WTC11 (cell line): ENCODE results near the gene GALNT17. TPM values are rescaled to one million over a fixed set of nuclear protein-coding genes. Genes with fewer than 3 reads are reported as not detected.

Experiments used
- ATAC-seq: fragments of 200-7000 bp; cut with Tn5 transposase; 2 replicates; pipeline ENCODE4 v1.10.0; 2021; ENCODE audit warnings: mild to moderate bottlenecking, moderate library complexity
- CTCF ChIA-PET: fragments of 300-600 bp; sonication (Branson Sonifier 250); formaldehyde crosslinking; loops from one replicate; lab custom pipeline; 2021; ENCODE audit warnings: antibody characterized with exemption; lab: Charles Lee
- POLR2A ChIA-PET: fragments of 350-600 bp; sonication (Branson Sonifier 250); formaldehyde crosslinking; loops from one replicate; lab custom pipeline; 2021; ENCODE audit warnings: antibody characterized with exemption; lab: Charles Lee
- DNase-seq: peaks from one replicate; pipeline ENCODE4 v3.0.0; 2021; ENCODE audit warnings: low spot score
- H3K27ac Mint-ChIP-seq: 2 replicates; pipeline ENCODE4 v1.8.0; 2021; ENCODE audit warnings: mixed read lengths
- H3K27me3 Mint-ChIP-seq: 2 replicates; pipeline ENCODE4 v1.8.0; 2021; ENCODE audit warnings: low read depth, mild to moderate bottlenecking, moderate library complexity, mixed read lengths
- H3K36me3 Mint-ChIP-seq: 2 replicates; pipeline ENCODE4 v1.8.0; 2021; ENCODE audit warnings: mixed read lengths
- H3K4me1 Mint-ChIP-seq: 2 replicates; pipeline ENCODE4 v1.8.0; 2022; ENCODE audit warnings: mixed read lengths
- H3K4me3 Mint-ChIP-seq: 2 replicates; pipeline ENCODE4 v1.8.0; 2021; ENCODE audit warnings: mild to moderate bottlenecking, moderate library complexity, mixed read lengths
- H3K9me3 Mint-ChIP-seq: 2 replicates; pipeline ENCODE4 v1.8.0; 2021; ENCODE audit warnings: mixed read lengths
- ELF4 ChIP-seq: sonication (generic); formaldehyde crosslinking; IDR thresholded peaks from 2 replicates; pipeline ENCODE4 v1.8.1; 2022; ENCODE audit warnings: low read depth, mild to moderate bottlenecking, moderate library complexity, missing genetic modification reagents
- EMX1 ChIP-seq: fragments of 250-450 bp; sonication (Bioruptor Pico); IDR thresholded peaks from 2 replicates; pipeline ENCODE4 v1.8.0; 2021; ENCODE audit warnings: mild to moderate bottlenecking
- FOXJ3 ChIP-seq: sonication (generic); formaldehyde crosslinking; IDR thresholded peaks from 2 replicates; pipeline ENCODE4 v1.9.0; 2021; ENCODE audit warnings: missing genetic modification reagents, mild to moderate bottlenecking, borderline replicate concordance
- GABPB1 ChIP-seq: sonication (generic); formaldehyde crosslinking; IDR thresholded peaks from 2 replicates; pipeline ENCODE4 v1.8.1; 2023; ENCODE audit warnings: mild to moderate bottlenecking, missing genetic modification reagents
- KAT7 ChIP-seq: sonication (generic); formaldehyde crosslinking; IDR thresholded peaks from 2 replicates; pipeline ENCODE4 v1.8.1; 2023; ENCODE audit warnings: missing genetic modification reagents, mild to moderate bottlenecking, borderline replicate concordance
- MXD4 ChIP-seq: fragments of 250-450 bp; sonication (Bioruptor Pico); IDR thresholded peaks from 2 replicates; pipeline ENCODE4 v1.8.0; 2021; ENCODE audit warnings: mild to moderate bottlenecking, moderate library complexity, borderline replicate concordance
- MYBL2 ChIP-seq: sonication (generic); formaldehyde crosslinking; IDR thresholded peaks from 2 replicates; pipeline ENCODE4 v1.8.1; 2023; ENCODE audit warnings: mild to moderate bottlenecking, moderate library complexity, missing genetic modification reagents
- NFYB ChIP-seq: sonication (generic); formaldehyde crosslinking; conservative IDR thresholded peaks from 2 replicates; pipeline ENCODE4 v1.8.0; 2022; ENCODE audit warnings: low read depth, missing genetic modification reagents
- SMAD4 ChIP-seq: sonication (generic); formaldehyde crosslinking; IDR thresholded peaks from 2 replicates; pipeline ENCODE4 v1.8.0; 2022; ENCODE audit warnings: mild to moderate bottlenecking, missing genetic modification reagents
- TEAD4 ChIP-seq: sonication (generic); formaldehyde crosslinking; IDR thresholded peaks from 2 replicates; pipeline ENCODE4 v1.8.0; 2022; ENCODE audit warnings: mild to moderate bottlenecking, missing genetic modification reagents
- ZNF138 ChIP-seq: sonication (generic); formaldehyde crosslinking; conservative IDR thresholded peaks from 2 replicates; pipeline ENCODE4 v1.8.1; 2022; ENCODE audit warnings: mild to moderate bottlenecking, moderate library complexity, missing genetic modification reagents
- total RNA-seq: library from RNA; stranded (reverse); gene quantifications from 3 replicates; pipeline ENCODE4 v1.2.3, GENCODE V29; 2021
- TF ChIP-seq, protein P1 (sequence below): sonication (generic); formaldehyde crosslinking; IDR thresholded peaks from 2 replicates; pipeline ENCODE4 v1.8.0; 2022; ENCODE audit warnings: missing genetic modification reagents
- TF ChIP-seq, protein P2 (sequence below): fragments of 250-450 bp; sonication (Bioruptor Pico); IDR thresholded peaks from 2 replicates; pipeline ENCODE4 v1.9.0; 2021; ENCODE audit warnings: mild to moderate bottlenecking
- TF ChIP-seq, protein P3 (sequence below): sonication (generic); formaldehyde crosslinking; conservative IDR thresholded peaks from 2 replicates; pipeline ENCODE4 v1.8.1; 2022; ENCODE audit warnings: mild to moderate bottlenecking, missing genetic modification reagents
- TF ChIP-seq, protein P4 (sequence below): sonication (generic); formaldehyde crosslinking; IDR thresholded peaks from 2 replicates; pipeline ENCODE4 v1.8.0; 2023; ENCODE audit warnings: mild to moderate bottlenecking, missing genetic modification reagents
- TF ChIP-seq, protein P5 (sequence below): sonication (generic); formaldehyde crosslinking; IDR thresholded peaks from 2 replicates; pipeline ENCODE4 v1.8.1; 2022; ENCODE audit warnings: low read depth, missing genetic modification reagents, borderline replicate concordance

The GALNT17 gene
- total RNA-seq, 1 experiment from 2014 or later, result 61.1 TPM

DNA sequence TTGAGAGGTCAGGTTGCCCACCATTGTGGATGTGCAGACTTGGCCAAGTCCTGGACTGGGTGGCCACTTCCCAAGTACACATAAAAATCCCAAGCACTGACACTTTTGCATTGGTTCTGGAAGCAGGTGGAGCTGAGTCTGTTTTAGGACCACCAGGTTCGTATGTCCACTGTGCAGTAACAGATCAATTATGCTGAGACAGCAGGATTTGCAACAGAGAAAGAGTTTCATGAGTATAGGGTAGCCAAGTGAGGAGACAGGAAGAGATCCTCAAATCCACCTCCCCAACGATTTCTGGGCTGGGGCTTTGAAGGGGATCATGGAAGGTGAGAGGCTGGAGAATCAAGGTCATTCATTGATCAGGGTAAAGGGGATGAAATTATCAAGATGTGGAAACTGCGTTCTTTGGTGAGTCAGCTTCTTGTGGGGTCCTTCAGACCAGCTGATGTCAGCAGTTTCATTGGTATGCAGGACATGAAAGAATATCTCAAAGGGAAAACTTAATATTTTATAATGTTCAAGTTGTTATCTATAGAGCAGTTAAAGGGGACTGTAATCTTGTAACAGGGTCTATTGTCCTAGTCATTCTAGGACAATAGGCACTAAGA is 277.7 kb downstream of the GALNT17 start:
- DNase-seq (no peak), ATAC-seq (no peak)
- peaks cover 33% of the 10 kb centered on the region for H3K9me3 Mint-ChIP-seq
- peaks cover 40% of the 10 kb centered on the region for H3K36me3 Mint-ChIP-seq
- no peak overlapping the region for H3K4me3 Mint-ChIP-seq
- CTCF ChIA-PET, result no interaction called here
- POLR2A ChIA-PET, result no interaction called here
- peaks cover 11% of the 10 kb centered on the region for H3K4me1 Mint-ChIP-seq
- no peak overlapping the region for H3K27ac Mint-ChIP-seq
- no peaks in the 10 kb centered on the region for H3K27me3 Mint-ChIP-seq
- TF ChIP-seq, protein P1, sequence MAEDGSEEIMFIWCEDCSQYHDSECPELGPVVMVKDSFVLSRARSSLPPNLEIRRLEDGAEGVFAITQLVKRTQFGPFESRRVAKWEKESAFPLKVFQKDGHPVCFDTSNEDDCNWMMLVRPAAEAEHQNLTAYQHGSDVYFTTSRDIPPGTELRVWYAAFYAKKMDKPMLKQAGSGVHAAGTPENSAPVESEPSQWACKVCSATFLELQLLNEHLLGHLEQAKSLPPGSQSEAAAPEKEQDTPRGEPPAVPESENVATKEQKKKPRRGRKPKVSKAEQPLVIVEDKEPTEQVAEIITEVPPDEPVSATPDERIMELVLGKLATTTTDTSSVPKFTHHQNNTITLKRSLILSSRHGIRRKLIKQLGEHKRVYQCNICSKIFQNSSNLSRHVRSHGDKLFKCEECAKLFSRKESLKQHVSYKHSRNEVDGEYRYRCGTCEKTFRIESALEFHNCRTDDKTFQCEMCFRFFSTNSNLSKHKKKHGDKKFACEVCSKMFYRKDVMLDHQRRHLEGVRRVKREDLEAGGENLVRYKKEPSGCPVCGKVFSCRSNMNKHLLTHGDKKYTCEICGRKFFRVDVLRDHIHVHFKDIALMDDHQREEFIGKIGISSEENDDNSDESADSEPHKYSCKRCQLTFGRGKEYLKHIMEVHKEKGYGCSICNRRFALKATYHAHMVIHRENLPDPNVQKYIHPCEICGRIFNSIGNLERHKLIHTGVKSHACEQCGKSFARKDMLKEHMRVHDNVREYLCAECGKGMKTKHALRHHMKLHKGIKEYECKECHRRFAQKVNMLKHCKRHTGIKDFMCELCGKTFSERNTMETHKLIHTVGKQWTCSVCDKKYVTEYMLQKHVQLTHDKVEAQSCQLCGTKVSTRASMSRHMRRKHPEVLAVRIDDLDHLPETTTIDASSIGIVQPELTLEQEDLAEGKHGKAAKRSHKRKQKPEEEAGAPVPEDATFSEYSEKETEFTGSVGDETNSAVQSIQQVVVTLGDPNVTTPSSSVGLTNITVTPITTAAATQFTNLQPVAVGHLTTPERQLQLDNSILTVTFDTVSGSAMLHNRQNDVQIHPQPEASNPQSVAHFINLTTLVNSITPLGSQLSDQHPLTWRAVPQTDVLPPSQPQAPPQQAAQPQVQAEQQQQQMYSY (CRISPR knock-in tag), result no peak
- TF ChIP-seq, protein P2, sequence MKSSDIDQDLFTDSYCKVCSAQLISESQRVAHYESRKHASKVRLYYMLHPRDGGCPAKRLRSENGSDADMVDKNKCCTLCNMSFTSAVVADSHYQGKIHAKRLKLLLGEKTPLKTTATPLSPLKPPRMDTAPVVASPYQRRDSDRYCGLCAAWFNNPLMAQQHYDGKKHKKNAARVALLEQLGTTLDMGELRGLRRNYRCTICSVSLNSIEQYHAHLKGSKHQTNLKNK, result no peak
- TF ChIP-seq TEAD4 (CRISPR knock-in tag) (no peak), MYBL2 (CRISPR knock-in tag) (no peak)

DNA sequence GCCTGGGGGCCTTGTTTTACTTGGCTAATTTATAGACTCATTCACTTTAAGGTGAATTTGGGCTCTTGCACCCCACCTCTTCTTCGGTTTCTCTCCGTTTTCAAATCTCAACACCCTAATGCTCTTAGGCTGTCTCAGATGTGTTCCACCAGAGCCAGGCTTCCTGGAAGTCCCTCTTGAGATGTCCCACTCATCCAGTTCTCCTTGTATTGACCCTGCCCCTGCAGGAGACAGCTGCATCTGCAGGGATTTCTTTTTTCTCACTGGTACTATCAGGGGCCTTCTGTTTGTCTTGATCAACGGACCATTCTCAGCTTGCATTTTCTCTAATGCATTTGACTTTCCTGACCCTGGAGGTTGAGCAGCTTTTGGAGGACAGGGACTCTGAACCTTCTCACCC is 279.5 kb downstream of the GALNT17 start:
- H3K36me3 Mint-ChIP-seq, result peaks cover 41% of the 10 kb centered on the region
- TF ChIP-seq KAT7 (CRISPR knock-in tag), result no peak
- no peak for TF ChIP-seq NFYB (CRISPR knock-in tag)
- TF ChIP-seq, protein P3, sequence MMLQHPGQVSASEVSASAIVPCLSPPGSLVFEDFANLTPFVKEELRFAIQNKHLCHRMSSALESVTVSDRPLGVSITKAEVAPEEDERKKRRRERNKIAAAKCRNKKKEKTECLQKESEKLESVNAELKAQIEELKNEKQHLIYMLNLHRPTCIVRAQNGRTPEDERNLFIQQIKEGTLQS (CRISPR knock-in tag), result no peak
- no peak for TF ChIP-seq ELF4 (CRISPR knock-in tag)
- TF ChIP-seq, all 79 proteins: peak for 0
- ChIA-PET POLR2A (no interaction called here), CTCF (interaction anchor here (0.8 kb wide), 1 partner anchor 86 kb away, joined by 3 read pairs; no protein-coding TSS in a partner anchor)
- 0 out of 2 replicates have a peak, but pooled peaks have one; percentile 28 for ATAC-seq
- Mint-ChIP-seq H3K9me3 (peaks cover 23% of the 10 kb centered on the region), H3K4me3 (no peak overlapping the region), H3K4me1 (peaks cover 8% of the 10 kb centered on the region), H3K27ac (peak overlapping the region; percentile 17; the same call in 1 of the 2 replicates), H3K27me3 (no peaks in the 10 kb centered on the region)
- no peak for DNase-seq

DNA sequence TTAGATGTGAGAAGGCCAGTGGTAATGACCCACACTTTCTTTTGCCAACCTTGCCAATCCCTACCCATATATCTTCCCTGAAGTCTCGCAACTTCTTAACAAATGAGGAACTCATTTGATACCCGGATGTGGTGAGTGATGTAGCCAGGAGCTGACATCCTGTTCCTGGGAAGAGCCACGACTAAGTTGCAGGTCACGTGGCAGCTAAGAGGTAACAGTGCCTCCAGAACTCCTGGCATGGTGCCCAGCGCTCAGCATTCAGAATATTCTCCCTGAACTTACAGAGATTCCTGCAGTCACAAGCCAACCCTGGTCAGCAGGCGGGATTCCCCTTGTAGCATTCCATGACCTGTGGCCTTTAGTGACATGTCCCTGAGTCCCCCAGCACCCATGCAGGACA is 282.5 kb downstream of the GALNT17 start:
- ChIA-PET CTCF (no interaction called here), POLR2A (no interaction called here)
- peak overlapping the region; percentile 40 for H3K27ac Mint-ChIP-seq
- no peaks in the 10 kb centered on the region for H3K27me3 Mint-ChIP-seq
- ATAC-seq (no peak), DNase-seq (no peak)
- no peak overlapping the region for H3K4me3 Mint-ChIP-seq
- peaks cover 54% of the 10 kb centered on the region for H3K36me3 Mint-ChIP-seq
- peaks cover 12% of the 10 kb centered on the region for H3K9me3 Mint-ChIP-seq
- peaks cover 11% of the 10 kb centered on the region for H3K4me1 Mint-ChIP-seq
- no peak for TF ChIP-seq MYBL2 (CRISPR knock-in tag)
- TF ChIP-seq FOXJ3, result no peak
- TF ChIP-seq ZNF138 (CRISPR knock-in tag), result no peak
- TF ChIP-seq EMX1 (CRISPR knock-in tag), result no peak
- TF ChIP-seq MXD4 (CRISPR knock-in tag), result no peak
- TF ChIP-seq, protein P4, sequence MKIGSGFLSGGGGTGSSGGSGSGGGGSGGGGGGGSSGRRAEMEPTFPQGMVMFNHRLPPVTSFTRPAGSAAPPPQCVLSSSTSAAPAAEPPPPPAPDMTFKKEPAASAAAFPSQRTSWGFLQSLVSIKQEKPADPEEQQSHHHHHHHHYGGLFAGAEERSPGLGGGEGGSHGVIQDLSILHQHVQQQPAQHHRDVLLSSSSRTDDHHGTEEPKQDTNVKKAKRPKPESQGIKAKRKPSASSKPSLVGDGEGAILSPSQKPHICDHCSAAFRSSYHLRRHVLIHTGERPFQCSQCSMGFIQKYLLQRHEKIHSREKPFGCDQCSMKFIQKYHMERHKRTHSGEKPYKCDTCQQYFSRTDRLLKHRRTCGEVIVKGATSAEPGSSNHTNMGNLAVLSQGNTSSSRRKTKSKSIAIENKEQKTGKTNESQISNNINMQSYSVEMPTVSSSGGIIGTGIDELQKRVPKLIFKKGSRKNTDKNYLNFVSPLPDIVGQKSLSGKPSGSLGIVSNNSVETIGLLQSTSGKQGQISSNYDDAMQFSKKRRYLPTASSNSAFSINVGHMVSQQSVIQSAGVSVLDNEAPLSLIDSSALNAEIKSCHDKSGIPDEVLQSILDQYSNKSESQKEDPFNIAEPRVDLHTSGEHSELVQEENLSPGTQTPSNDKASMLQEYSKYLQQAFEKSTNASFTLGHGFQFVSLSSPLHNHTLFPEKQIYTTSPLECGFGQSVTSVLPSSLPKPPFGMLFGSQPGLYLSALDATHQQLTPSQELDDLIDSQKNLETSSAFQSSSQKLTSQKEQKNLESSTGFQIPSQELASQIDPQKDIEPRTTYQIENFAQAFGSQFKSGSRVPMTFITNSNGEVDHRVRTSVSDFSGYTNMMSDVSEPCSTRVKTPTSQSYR (CRISPR knock-in tag), result no peak
- no peak for TF ChIP-seq GABPB1
- TF ChIP-seq SMAD4 (CRISPR knock-in tag), result no peak
- TF ChIP-seq, protein P1 (CRISPR knock-in tag), result no peak
- TF ChIP-seq, protein P5, sequence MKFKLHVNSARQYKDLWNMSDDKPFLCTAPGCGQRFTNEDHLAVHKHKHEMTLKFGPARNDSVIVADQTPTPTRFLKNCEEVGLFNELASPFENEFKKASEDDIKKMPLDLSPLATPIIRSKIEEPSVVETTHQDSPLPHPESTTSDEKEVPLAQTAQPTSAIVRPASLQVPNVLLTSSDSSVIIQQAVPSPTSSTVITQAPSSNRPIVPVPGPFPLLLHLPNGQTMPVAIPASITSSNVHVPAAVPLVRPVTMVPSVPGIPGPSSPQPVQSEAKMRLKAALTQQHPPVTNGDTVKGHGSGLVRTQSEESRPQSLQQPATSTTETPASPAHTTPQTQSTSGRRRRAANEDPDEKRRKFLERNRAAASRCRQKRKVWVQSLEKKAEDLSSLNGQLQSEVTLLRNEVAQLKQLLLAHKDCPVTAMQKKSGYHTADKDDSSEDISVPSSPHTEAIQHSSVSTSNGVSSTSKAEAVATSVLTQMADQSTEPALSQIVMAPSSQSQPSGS (CRISPR knock-in tag), result no peak
